GM21528 (cell line): ENCODE data around the gene COG7.
"Not testable (repeated sequence)": the region's sequence is repeated elsewhere in the genome, so short reads cannot be mapped to it uniquely, and the experiment has no call there.

Source experiments
- ATAC-seq: cut with Tn5 transposase; IDR thresholded peaks from one replicate; pipeline ENCODE4 v1.9.1; 2021; ENCODE audit warnings: mild to moderate bottlenecking, moderate library complexity; ENCODE audit not compliant: unreplicated experiment, low FRiP score

The COG7 gene

DNA sequence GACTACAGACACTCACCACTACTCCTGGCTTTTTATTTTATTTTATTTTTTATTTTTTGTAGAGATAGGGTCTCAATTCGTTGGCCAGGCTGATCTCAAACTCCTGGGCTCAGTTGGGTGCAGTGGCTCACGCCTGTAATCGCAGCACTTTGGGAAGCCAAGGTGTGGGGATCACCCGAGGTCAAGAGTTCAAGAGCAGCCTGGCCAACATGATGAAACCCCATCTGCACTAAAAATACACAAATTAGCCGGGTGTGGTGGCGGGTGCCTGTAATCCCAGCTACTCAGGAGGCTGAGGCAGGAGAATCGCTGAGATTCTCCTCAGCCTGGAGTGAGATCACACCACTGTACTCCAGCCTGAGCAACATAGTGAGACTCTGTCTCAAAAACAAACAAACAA, 86.6 kb downstream of the COG7 start:
- ATAC-seq = not testable (repeated sequence)

DNA sequence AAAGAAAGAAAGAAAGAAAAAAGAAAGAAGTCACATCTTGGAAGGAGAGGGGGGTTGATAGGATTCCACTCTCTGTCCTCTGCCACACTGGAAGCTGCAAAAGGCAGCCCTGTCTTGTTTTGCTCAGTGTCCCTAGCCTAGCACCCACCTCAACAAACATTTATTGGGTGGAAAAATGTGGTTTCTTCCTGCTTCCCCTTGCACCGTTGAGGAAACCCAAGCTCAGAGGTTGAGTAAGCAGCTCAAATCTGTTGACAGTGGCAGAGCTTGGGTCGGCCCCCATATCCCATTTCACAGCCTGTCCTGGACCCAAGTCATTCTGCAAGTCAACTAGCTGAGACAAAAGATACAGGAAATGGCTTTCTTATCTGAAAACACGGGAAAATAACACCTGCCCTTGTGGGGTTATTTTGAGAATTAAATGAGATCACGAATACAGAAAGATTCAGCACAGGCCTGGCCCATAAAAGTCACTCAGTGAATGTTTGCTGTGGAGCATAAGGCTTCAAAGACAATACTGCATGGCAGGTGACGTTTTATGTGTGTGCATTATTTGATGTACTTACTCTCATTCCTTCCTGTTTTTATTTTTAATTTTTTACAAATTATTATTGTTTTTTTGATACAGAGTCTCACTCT, 87.3 kb downstream of the COG7 start:
- ATAC-seq = no peak

GRCh38 chr16:23362460-23363317, 90.3 kb downstream of the COG7 start:
- no peak for ATAC-seq

DNA sequence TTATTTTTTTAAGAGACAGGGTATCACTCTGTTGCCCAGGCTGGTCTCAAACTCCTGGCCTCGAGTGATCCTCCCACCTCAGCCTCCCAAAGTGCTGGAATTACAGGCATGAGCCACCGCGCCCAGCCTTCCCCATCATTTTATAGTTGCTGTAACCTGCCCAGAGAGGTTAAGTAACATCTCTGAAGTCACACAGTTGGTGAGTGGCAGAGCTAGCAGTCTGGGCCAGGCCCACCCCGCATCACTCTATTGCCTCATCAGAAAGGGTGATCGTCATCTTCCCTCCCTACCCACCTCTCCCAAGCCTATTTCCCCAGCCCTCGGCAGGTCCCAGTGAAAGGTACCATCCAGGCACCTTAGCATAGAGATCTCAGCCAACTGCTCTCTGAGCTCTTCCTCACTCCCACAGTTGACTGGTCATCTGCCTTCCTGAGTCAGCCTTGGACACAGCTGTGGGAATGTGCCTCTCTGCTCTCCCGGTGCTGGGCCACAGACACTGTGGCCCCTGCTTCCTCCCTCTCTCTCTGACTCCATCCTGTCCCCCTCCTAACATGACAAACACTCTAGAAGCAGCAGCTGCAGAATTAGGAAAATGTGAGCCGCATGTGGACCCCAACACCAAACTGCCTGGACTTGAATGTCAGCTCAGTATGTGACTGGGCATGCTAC, 93.8 kb downstream of the COG7 start:
- no peak for ATAC-seq

DNA sequence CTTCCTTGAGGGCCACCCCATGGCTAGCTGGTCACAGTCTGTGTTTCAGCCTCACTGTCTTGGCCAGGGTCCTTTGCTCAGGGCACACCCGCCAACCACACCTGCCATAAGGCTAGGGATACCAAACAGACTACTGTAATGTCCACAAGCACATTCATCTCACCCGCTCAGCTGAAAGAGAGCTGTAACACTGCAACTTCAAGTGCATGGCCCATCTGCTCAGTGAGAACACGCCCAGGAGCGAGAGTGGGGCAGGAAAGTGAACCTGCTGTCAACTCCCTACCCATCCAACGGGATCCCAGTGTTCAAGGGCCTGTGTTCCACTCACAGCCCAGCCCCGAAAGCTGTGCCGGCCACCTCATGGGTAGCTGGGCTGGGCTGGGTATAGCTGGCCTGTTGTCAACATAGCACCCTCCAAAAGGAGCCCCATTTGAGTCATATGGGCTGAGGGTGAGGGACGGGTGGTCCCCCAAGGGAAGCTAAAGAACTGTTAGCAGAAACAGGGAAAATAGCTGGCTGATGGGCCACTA, 95.2 kb downstream of the COG7 start:
- no peak for ATAC-seq

DNA sequence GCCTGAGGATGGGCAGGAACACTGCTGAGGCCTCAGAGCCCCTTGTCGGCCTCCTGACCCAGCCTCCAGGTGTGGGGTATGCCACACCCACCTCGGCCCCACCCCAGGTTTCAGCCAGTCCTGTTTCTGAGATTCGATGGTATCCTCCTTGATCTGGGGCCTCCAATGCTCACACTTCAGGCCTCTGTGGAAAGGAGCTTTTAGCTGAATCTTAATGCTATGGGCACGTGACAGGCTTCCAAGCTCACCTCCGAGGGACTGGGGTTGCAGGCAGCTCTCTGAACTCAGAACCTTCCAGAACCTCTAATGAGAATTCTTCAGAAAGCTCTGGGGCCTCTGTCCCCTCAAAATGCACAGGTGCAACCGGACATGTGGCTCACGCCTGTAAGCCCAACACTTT, 96.0 kb downstream of the COG7 start:
- ATAC-seq = no peak

DNA sequence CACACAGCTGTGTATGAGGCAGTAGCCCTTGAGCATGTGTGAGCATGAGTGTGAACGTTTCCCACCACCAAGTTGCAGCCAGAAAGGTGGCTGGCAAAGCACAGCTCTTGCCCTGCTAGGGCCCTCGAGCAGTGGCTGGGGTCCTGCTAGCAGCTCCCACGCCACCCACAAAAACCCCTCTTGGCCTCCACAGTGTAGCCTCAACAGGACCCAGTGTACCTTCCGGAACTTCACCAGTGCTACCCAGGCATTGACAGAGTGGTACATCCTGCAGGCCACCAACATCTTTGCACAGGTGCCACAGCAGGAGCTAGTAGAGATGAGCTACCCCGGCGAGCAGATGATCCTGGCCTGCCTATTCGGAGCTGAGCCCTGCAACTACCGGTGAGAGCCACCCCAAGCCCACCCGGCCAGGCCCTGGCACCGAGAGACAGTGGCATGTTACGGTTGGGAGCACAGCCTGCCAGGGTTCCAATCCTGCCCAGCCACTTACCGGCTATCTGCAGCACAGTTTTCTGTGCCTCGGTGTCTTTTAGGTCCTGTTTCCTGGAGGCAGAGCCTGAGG, 97.8 kb downstream of the COG7 start:
- no peak for ATAC-seq

- no peak for ATAC-seq
These were observed 98.7 kb downstream of the COG7 start for GRCh38 chr16:23354246-23354645.

DNA sequence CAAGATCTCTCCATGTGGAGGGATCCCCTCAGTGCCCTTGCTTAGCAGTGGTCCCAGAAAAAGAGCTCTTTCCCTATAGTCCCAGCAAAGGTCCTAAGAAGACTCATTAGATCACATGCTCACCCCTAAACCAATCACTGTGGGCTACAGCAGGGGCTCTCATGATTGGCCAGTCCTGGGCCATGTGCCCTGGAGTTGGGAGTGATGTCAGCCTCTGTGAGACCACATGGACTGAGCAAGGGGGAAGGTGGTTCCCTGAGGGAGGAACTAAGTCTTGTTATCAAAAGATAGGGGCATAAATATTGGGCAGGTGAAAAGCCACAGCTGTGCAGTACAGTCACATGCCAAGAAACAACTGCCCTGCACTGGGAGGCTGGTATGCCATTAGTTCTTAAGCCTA, 99.5 kb downstream of the COG7 start:
- ATAC-seq = no peak

GRCh38 chr16:23351360-23351759, 101.6 kb downstream of the COG7 start:
- ATAC-seq = no peak

DNA sequence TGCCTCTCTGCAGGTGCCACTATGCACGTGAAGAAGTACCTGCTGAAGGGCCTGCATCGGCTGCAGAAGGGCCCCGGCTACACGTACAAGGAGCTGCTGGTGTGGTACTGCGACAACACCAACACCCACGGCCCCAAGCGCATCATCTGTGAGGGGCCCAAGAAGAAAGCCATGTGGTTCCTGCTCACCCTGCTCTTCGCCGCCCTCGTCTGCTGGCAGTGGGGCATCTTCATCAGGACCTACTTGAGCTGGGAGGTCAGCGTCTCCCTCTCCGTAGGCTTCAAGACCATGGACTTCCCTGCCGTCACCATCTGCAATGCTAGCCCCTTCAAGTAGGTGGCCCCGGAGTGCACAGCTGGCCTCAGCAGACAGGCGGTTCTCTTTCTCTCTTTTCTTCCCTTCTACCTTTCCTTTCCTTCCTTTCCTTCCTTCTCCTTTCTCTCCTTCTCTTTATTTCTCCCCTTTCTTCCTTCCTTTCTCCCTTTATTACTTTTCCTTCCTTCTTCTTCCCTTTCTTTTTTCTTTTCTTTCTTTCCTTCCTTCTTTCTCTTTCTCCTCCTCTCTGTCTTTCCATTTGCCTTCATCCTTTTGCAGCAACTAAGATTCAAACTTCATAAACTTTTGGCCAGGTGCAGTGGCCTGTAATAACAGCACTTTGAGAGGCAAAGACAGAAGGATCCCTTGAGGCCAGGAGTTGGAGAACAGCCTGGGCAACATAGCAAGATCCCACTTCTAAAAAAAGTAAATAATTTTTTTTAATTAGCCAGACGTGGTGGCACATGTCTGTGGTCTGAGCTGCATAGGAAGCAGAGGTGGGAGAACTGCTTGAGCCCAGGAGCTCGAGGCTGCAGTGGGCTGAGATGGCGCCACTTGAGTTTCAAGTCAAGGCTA, 104.2 kb downstream of the COG7 start:
- ATAC-seq = no peak

DNA sequence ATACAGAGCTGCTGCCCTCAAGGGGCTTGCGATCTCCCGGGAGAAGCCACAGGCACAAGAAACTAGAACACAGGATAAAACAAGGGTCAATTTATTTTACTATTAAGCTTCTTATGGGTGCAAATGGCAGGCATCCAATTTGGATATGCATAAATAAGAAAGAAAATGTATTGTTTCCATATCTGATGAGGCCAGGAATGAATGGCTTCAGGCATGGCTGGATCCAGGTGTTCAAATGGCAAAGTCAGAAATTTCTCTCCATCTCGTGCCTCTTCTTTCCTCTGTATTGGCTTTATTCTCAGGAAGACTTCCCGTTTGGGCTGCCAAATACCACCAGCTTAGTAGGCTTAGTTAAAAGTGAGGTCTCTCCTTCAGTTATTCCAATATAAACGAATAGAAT, 107.8 kb downstream of the COG7 start:
- ATAC-seq = no peak

GRCh38 chr16:23343643-23344612, 109.1 kb downstream of the COG7 start:
- ATAC-seq = no peak

GRCh38 chr16:23342083-23342640, 110.8 kb downstream of the COG7 start:
- ATAC-seq = no peak

DNA sequence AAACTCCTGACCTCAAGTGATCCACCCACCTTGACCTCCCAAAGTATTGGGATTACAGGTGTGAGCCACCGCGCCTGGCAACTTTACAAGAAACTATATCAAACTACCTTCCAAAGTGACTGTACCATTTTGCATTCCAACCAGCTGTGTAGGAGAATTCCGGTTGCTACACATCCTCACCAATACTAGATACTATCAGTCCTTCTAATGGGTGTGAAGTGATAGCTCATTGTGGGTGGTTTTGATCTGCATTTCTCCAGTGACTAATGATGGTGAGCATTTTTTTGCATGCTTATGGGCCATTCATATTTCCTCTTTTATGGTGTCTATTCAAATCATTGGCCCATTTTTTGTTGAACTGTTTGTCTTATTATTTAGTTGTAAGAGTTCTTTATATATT, 113.2 kb downstream of the COG7 start:
- no peak for ATAC-seq
